GM12892 (cell line): ENCODE measurements around the gene ORMDL2.

Experiments used
- DNase-seq: peaks from one replicate; pipeline ENCODE4 v3.0.0; 2011; ENCODE audit not compliant: insufficient read length
- FAIRE-seq: peaks from 2 replicates; lab custom pipeline; 2011; peaks lifted over from hg19 to GRCh38; lab: Jason Lieb, UNC
- POLR2A ChIP-seq: IDR thresholded peaks from 2 replicates; pipeline ENCODE4 v1.6.1; 2011; ENCODE audit warnings: low read depth, low read length, control low read depth
- POLR2AphosphoS5 ChIP-seq: IDR thresholded peaks from 2 replicates; pipeline ENCODE4 v1.6.1; 2011; ENCODE audit warnings: low read depth, low read length, control low read depth
- TAF1 ChIP-seq: IDR thresholded peaks from 2 replicates; pipeline ENCODE4 v1.6.1; 2011; ENCODE audit warnings: low read depth, mild to moderate bottlenecking, control low read depth, low read length, borderline replicate concordance

ORMDL2 gene

DNA sequence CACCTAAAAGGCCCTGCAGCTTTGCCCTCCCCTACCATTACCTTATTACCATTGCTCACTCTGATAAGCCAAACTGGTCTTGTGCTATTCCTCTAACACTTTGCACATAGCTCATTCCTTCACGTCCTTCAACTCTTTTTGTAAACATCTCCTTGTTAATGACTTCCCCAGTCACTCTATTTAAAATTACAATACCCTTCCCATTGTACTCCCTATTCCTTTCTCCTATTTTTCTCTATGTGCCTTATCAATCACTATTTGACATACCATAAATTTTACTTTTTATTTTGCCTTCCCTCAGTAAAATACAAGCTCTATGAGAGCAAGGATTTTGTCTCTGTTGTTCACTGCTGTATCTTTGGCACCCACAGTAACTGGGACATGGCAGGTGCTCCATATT lies 5.8 kb upstream of the ORMDL2 start:
- FAIRE-seq (no peak), DNase-seq (no peak)
- TF ChIP-seq TAF1 (no peak), POLR2AphosphoS5 (no peak), POLR2A (no peak)

DNA sequence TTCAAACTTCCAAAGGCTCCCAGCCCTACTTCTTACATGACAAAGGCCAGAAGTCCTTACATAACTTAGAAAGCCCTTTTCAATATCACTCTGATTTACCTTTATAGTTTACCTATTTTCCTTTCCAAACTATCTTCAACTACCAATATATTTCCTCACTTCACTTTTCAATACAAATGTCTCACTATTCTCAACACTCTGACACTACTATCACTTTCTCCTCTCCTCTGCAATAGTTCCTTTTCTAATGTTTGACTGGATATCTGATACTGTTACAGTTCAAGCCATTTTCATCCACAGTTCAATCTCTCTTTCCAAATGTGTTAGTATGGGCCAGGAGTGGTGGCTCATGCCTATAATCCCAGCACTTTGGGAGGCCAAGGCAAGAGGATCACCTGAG lies 3.6 kb upstream of the ORMDL2 start:
- TF ChIP-seq TAF1 (no peak), POLR2AphosphoS5 (no peak), POLR2A (no peak)
- no peak for DNase-seq
- FAIRE-seq, result no peak

DNA sequence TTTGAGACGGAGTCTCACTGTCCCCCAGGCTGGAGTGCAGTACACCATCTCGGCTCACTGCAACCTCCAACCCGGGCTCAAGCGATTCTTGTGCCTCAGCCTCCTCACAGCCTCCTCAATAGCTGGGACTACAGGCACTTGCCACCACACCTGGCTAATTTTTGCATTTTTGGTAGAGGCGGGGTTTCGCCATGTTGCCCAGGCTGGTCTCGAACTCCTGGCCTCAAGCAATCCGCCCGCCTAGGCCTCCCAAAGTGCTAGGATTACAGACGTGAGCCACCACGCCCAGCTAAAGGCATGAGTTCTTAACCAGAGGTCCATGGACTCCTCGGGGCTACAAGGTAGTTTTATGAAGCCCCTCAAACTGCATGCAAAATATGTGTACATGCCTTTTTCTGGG lies 2.4 kb upstream of the ORMDL2 start:
- TF ChIP-seq POLR2AphosphoS5, result no peak
- TF ChIP-seq TAF1, result no peak
- TF ChIP-seq POLR2A, result no peak
- no peak for DNase-seq
- no peak for FAIRE-seq

DNA sequence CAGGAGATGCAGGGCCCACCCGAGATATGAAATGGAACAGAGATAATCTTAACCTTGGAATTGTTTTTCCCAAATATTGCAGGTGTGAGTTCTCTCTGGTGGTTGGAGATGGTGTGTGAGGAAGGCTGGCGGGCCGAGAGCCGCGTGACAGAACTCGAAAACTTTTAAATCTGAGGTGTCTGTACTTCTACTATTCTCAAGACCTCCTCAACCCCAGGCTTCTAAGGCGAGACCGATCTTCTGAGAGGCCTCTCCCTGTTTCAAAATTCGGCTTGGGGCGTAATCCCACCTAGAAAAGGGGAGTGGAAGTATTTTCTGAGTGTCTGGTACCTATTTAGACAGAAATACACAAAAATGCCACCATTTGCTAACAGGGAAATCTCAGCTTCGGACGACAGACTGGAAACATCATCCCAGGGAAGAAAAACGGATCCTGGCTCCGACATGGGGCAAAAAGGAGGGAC lies 928 bp upstream of the ORMDL2 start:
- no peak for TF ChIP-seq TAF1
- no peak for TF ChIP-seq POLR2AphosphoS5
- TF ChIP-seq POLR2A, result no peak
- DNase-seq (no peak), FAIRE-seq (no peak)

DNA sequence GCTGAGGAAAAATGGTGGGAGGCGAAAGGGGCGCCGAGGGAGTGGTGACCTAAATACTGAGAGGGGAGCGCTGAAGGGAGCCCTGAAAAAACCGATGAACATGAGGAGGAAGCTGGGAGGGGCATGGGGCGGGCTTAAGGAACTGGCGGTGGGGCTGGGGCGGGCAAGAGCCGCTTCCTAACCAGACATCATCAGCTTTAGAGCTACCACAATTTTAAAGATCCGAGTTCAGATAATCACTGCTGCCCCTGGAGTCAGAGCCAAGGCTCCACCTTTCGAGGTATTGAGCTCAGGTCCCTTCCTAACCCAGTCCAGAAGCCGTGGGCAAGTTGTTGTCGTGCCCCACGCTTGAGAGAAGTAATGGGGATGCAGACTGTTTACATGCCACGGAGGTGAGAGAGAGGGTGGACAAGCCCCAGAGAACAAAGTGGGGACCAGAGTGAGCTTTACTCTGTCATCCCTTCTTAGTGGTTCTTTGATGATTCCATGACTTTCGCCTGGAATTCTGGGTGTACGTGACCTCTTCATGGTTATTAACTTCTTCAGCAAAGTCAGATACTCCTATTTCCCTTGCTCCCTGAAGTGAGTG lies 393 bp downstream of the ORMDL2 start:
- DNase-seq, result no peak
- no peak for FAIRE-seq
- no peak for TF ChIP-seq TAF1
- no peak for TF ChIP-seq POLR2AphosphoS5
- TF ChIP-seq POLR2A, result peak; percentile 17; the same call in 1 of the 2 replicates

DNA sequence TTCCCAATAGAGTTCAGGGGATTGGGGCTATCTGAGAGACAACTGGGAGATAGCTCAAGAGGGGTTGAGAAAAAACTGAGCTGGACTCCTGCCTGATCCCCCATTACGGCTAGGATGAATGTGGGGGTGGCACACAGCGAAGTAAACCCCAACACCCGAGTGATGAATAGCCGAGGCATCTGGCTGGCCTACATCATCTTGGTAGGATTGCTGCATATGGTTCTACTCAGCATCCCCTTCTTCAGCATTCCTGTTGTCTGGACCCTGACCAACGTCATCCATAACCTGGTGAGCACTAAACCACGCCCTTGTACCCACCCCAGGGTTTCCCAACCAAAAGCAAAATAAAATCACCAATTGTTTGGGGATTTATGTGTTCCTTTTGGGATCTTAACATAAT lies 1.0 kb downstream of the ORMDL2 start:
- no peak for FAIRE-seq
- no peak for DNase-seq
- TF ChIP-seq TAF1, result no peak

DNA sequence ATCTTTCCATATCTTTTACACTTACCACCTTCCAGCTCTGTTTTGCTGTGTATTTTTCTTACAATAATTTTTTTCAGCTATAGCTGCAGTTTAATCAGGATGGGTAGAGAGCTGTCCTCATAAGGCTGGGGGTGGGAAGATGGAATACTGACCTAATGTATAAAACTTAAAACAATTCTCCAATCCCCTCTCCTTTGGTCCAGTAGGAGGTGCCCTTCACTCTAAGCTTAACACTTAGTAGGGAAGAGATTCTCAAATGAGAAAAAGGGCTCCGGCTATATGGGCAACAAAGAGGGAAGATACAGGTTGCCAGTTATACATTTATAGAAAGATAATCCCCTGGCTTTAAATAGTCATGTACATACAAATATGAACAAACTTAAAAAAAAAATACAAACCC lies 2.8 kb downstream of the ORMDL2 start:
- DNase-seq, result no peak
- no peak for FAIRE-seq

DNA sequence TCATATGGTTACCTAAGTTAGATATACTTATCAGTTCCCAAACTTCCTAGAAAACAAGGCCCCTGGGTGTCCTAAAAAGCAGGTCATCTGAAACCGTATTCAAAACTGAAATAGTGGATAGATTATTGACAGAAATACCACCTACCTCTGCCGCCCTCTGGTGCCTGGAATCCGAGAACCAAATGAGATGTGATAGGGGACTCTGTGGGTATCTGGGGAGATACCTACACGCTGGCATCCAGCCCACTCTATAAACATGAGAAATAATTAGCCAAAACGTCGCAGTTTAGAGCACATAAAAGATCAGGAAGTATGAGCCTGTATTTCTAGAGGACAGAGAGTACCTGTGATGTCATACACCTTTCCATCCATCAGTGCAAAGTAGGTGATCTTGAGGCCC lies 4.4 kb downstream of the ORMDL2 start:
- TF ChIP-seq POLR2AphosphoS5 (no peak), POLR2A (no peak), TAF1 (no peak)
- FAIRE-seq, result no peak
- no peak for DNase-seq

More for the DNA sequence above, 2.8 kb downstream of the ORMDL2 start:
- TF ChIP-seq TAF1 (no peak), POLR2A (no peak), POLR2AphosphoS5 (no peak)

DNA sequence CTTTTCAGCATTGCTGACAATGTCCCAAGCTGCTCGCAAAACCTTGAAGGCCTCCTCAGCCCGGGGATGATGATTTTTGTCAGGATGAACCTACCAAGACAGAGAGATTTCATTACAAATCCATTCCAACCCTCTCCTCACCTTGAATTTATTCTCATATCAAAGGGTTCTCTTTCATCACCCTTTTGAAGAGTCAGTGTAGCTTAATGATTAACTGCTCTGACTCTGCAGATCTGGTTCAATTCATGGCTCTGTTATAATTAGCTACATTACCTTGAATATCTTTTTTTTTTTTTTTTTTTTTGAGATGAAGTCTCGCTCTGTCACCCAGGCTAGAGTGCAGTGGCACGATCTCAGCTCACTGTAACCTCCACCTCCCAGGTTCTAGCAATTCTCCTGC lies 5.6 kb downstream of the ORMDL2 start:
- DNase-seq, result no peak
- no peak for TF ChIP-seq POLR2A
- no peak for TF ChIP-seq TAF1
- no peak for TF ChIP-seq POLR2AphosphoS5
- FAIRE-seq, result no peak

DNA sequence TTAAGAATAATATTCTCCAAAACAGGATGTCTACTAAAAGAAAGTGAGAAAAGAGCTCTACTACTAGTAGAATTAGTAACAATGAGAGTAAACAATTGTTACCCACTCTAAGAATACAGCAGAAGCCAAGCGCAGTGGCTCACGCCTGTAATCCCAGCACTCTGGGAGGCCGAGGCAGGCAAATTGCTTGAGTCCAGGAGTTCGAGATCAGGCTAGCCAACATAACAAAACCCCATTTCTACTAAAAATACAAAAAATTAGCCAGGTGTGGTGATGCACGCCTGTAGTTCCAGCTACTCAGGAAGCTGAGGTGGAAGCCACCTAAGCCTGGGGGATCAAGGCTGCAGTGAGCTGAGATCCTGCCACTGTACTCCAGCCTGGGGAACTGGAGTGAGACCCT lies 6.9 kb downstream of the ORMDL2 start:
- no peak for TF ChIP-seq POLR2AphosphoS5
- no peak for TF ChIP-seq POLR2A
- TF ChIP-seq TAF1, result no peak
- FAIRE-seq (no peak), DNase-seq (no peak)

DNA sequence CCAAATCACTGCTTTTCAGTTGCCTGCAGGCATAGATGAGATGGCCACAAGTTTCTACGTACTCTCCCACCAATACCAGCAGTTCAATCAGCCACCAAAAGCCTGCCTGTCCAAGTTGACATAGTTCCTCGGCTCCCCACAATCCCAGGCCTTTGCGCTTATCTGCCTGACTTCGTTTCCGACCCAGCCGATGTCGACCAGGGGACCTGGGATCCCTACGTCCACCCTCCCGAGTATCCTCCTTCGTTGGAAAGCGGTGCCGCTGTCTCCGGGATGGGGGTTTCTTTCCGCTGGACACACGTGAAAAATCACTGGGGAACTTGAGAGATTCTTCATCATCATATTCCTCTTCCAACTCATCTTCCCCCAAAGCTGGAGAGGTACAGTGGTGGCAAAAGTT lies 10.0 kb downstream of the ORMDL2 start:
- TF ChIP-seq POLR2A, result no peak
- no peak for TF ChIP-seq POLR2AphosphoS5
- no peak for TF ChIP-seq TAF1
- DNase-seq (no peak), FAIRE-seq (no peak)

DNA sequence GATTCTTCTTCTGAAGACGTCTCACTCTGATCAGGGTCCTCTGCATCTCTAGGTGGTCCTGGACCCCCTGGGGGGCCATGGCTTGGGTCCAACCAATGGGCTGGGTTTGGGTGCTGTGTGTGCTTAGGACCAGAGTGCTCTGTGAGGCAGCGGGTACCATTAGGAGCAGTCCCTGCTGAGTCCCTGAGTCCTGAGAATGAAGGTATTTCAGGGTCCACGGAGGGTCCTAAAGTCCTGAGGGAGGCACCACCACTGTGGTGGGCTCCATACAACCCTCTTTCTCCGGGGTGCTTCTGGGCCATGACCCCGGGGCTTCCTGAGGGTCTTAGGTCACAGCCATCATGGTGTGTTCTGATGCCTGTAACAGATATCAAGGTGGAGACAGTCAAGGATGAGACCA lies 10.5 kb downstream of the ORMDL2 start:
- DNase-seq (no peak), FAIRE-seq (no peak)
- TF ChIP-seq POLR2A (no peak), POLR2AphosphoS5 (no peak), TAF1 (no peak)

DNA sequence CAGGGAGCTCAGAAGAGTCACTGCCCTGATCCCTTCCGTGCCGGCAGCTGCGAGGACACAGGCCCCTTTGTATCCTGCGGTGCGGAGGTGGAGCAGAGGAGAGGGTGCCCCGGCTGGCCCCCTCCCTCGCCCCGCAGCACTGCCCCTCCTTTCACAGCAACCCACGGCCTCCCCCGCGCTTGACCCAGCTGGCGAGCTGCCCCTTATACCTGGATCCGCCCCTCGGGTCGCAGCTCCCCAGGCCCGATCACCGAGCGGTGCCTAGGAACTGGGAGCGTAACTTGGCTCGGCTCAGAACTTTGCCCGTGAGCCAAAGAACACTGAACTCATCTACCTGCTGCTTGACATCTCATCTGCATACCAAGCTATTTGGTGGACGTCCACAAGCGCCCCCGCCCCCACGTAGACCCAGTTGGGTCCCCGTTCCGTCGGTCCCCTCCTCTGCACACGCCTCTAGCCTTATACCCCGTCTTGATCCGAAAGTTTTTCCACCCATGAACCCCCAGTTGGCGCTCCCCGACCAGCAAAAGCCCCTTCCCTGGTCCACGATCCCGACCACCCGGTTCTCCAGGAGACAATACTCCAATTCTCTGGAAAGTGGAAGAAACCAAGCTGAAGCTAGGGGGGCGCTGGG lies 12.2 kb downstream of the ORMDL2 start:
- no peak for FAIRE-seq
- no peak; the same call in 1 of the 2 replicates for TF ChIP-seq POLR2A
- TF ChIP-seq TAF1, result no peak
- peak; percentile 6; the same call in 1 of the 2 replicates for TF ChIP-seq POLR2AphosphoS5
- peak; percentile 56 for DNase-seq
